Endometrial microvascular endothelial cells (primary cell): Measurements from ENCODE around the gene ARHGAP9. TPM values are rescaled to one million over a fixed set of nuclear protein-coding genes. Genes with fewer than 3 reads are reported as not detected.
"Not testable (repeated sequence)": the region's sequence is repeated elsewhere in the genome, so short reads cannot be mapped to it uniquely, and the experiment has no call there.

ENCODE experiments used
- in situ Hi-C: cut with HindIII; loops from 2 replicates; pipeline ENCODE4 v1.10.0; 2017; ENCODE audit warnings: low sequenced_read_pairs, low pct_unique_long_range_greater_than_20kb; ENCODE audit errors: inconsistent ontology term
- total RNA-seq: library from RNA; depleted of rRNA; stranded (reverse); fragments of >200 nt; gene quantifications from one replicate; pipeline ENCODE4 v1.2.3, GENCODE V29; 2015; ENCODE audit errors: inconsistent ontology term

The ARHGAP9 gene
- total RNA-seq, 1 donor from 2014 or later, result not detected

- in situ Hi-C loops, result no loop called here
These were observed 38.7 kb upstream of the ARHGAP9 start for GRCh38 chr12:57518176-57518919.

- in situ Hi-C loops, result not testable (repeated sequence)
These were observed 38.1 kb upstream of the ARHGAP9 start for GRCh38 chr12:57517718-57518117.

- in situ Hi-C loops, result no loop called here
These were observed 37.5 kb upstream of the ARHGAP9 start for GRCh38 chr12:57517187-57517586.

- in situ Hi-C loops, result no loop called here
These were observed 37.0 kb upstream of the ARHGAP9 start for GRCh38 chr12:57516617-57517153.

- in situ Hi-C loops, result no loop called here
These were observed 36.4 kb upstream of the ARHGAP9 start for GRCh38 chr12:57515934-57516541.

- in situ Hi-C loops, result no loop called here
These were observed 35.8 kb upstream of the ARHGAP9 start for GRCh38 chr12:57515408-57515933.

GRCh38 chr12:57514720-57515407, 35.2 kb upstream of the ARHGAP9 start:
- in situ Hi-C loops, result no loop called here

GRCh38 chr12:57514246-57514645, 34.6 kb upstream of the ARHGAP9 start:
- in situ Hi-C loops, result not testable (repeated sequence)

- in situ Hi-C loops, result not testable (repeated sequence)
These were observed 34.0 kb upstream of the ARHGAP9 start for GRCh38 chr12:57513677-57514076.

- in situ Hi-C loops, result no loop called here
These were observed 33.6 kb upstream of the ARHGAP9 start for GRCh38 chr12:57513266-57513665.

- in situ Hi-C loops, result no loop called here
These were observed 33.0 kb upstream of the ARHGAP9 start for GRCh38 chr12:57512665-57513064.

- in situ Hi-C loops, result no loop called here
These were observed 32.1 kb upstream of the ARHGAP9 start for GRCh38 chr12:57511588-57512325.

- in situ Hi-C loops, result no loop called here
These were observed 31.5 kb upstream of the ARHGAP9 start for GRCh38 chr12:57511161-57511560.

- in situ Hi-C loops, result not testable (repeated sequence)
These were observed 28.1 kb upstream of the ARHGAP9 start for GRCh38 chr12:57507796-57508195.

GRCh38 chr12:57506541-57506940, 26.9 kb upstream of the ARHGAP9 start:
- in situ Hi-C loops, result not testable (repeated sequence)

- in situ Hi-C loops, result not testable (repeated sequence)
These were observed 22.8 kb upstream of the ARHGAP9 start for GRCh38 chr12:57502311-57502969.

GRCh38 chr12:57500213-57500612, 20.5 kb upstream of the ARHGAP9 start:
- in situ Hi-C loops, result no loop called here

- in situ Hi-C loops, result no loop called here
These were observed 18.9 kb upstream of the ARHGAP9 start for GRCh38 chr12:57498571-57498970.
